Suprapubic skin (tissue), 4 donors: ENCODE data around the gene KRTAP5-3. TPM values are rescaled to one million over a fixed set of nuclear protein-coding genes. Genes with fewer than 3 reads are reported as not detected.

ENCODE experiments used
- DNase-seq, 2 donors: peaks; one replicate each; pipeline ENCODE4 v3.0.0-alpha.2; 2019; ENCODE audit warnings: low spot score in 2 of 2
- H3K27ac ChIP-seq: fragments of 200-600 bp; sonication (generic); one replicate; pipeline ENCODE4 v1.5.1; 2019
- H3K27me3 ChIP-seq: fragments of 200-600 bp; sonication (generic); one replicate; pipeline ENCODE4 v1.5.1; 2019
- H3K36me3 ChIP-seq: fragments of 200-600 bp; sonication (generic); one replicate; pipeline ENCODE4 v1.5.1; 2019
- H3K4me1 ChIP-seq: fragments of 200-600 bp; sonication (generic); one replicate; pipeline ENCODE4 v1.5.1; 2019
- H3K4me3 ChIP-seq: fragments of 200-600 bp; sonication (generic); one replicate; pipeline ENCODE4 v1.5.1; 2019; ENCODE audit warnings: mild to moderate bottlenecking
- H3K9me3 ChIP-seq: fragments of 200-600 bp; sonication (generic); one replicate; pipeline ENCODE4 v1.5.1; 2019
- CTCF ChIP-seq, 2 donors: fragments of 200-600 bp in 1 of 2; fragments of 450-650 bp in 1 of 2; sonication (generic) in 1 of 2; IDR thresholded peaks; one replicate each; pipeline ENCODE4 v1.5.1; 2016 to 2019; ENCODE audit warnings: antibody characterized with exemption in 2 of 2, mild to moderate bottlenecking in 1 of 2, moderate library complexity in 1 of 2
- EP300 ChIP-seq: sonication (generic); formaldehyde crosslinking; IDR thresholded peaks from one replicate; pipeline ENCODE4 v1.6.1; 2017; ENCODE audit warnings: antibody characterized with exemption
- POLR2A ChIP-seq, 2 donors: fragments of 450-650 bp; IDR thresholded peaks; one replicate each; pipeline ENCODE4 v1.6.1; 2017; ENCODE audit warnings: antibody characterized with exemption in 2 of 2, mild to moderate bottlenecking in 2 of 2, moderate library complexity in 2 of 2
- POLR2AphosphoS5 ChIP-seq, 3 donors: sonication (generic); formaldehyde crosslinking; IDR thresholded peaks; one replicate each; pipeline ENCODE4 v1.6.1; 2017; ENCODE audit warnings: antibody characterized with exemption in 3 of 3
- WGBS: methylation state at CpG from one replicate; pipeline ENCODE4 v1.1.5; 2018; 5-methylcytosine and 5-hydroxymethylcytosine counted together
- total RNA-seq, 4 donors: library from RNA; depleted of rRNA; stranded (reverse); fragments of >200 nt; gene quantifications; one replicate each; pipeline ENCODE4 v1.1.0, GENCODE V29; 2016

Gene KRTAP5-3
- total RNA-seq, 4 donors from 2014 or later, result 3.7 to 14.9 (median 4.4) TPM; not detected in 1

- Histone ChIP-seq H3K4me3 (no peak overlapping the region), H3K27me3 (peaks cover 30% of the 10 kb centered on the region), H3K9me3 (no peaks in the 10 kb centered on the region), H3K27ac (no peak overlapping the region), H3K36me3 (no peaks in the 10 kb centered on the region), H3K4me1 (peaks cover 12% of the 10 kb centered on the region)
- WGBS, result 85% methylated on average over 14 of the region's 14 CpGs
- peak in 1 of 2 donors; percentile 65 for DNase-seq
- no peak for TF ChIP-seq CTCF (IDR thresholded peaks at IDR 0.05)
- TF ChIP-seq EP300, result no peak
These were observed 45.5 kb upstream of the KRTAP5-3 start for GRCh38 chr11:1653541-1654387.

GRCh38 chr11:1652771-1653540 is 44.7 kb upstream of the KRTAP5-3 start:
- TF ChIP-seq CTCF (IDR thresholded peaks at IDR 0.05), result peak; percentile 96 to 97
- TF ChIP-seq POLR2AphosphoS5 (IDR thresholded peaks at IDR 0.05), result no peak
- TF ChIP-seq EP300, result no peak
- Histone ChIP-seq H3K27ac (no peak overlapping the region), H3K4me1 (peaks cover 12% of the 10 kb centered on the region), H3K9me3 (no peaks in the 10 kb centered on the region), H3K4me3 (no peak overlapping the region), H3K27me3 (peaks cover 30% of the 10 kb centered on the region), H3K36me3 (no peaks in the 10 kb centered on the region)
- DNase-seq, result peak; percentile 78 to 87
- 9% methylated on average over 19 of the region's 34 CpGs for WGBS

GRCh38 chr11:1652442-1652770 is 44.1 kb upstream of the KRTAP5-3 start:
- WGBS, result 52% methylated on average over 20 of the region's 20 CpGs
- Histone ChIP-seq H3K27me3 (peaks cover 30% of the 10 kb centered on the region), H3K4me1 (peaks cover 12% of the 10 kb centered on the region), H3K27ac (no peak overlapping the region), H3K4me3 (no peak overlapping the region), H3K9me3 (no peaks in the 10 kb centered on the region), H3K36me3 (no peaks in the 10 kb centered on the region)
- TF ChIP-seq CTCF (IDR thresholded peaks at IDR 0.05), result no peak
- TF ChIP-seq POLR2AphosphoS5 (IDR thresholded peaks at IDR 0.05), result no peak
- TF ChIP-seq POLR2A (IDR thresholded peaks at IDR 0.05), result no peak
- no peak for DNase-seq

GRCh38 chr11:1652026-1652425 is 43.8 kb upstream of the KRTAP5-3 start:
- peaks cover 30% of the 10 kb centered on the region for H3K27me3 ChIP-seq
- no peak overlapping the region for H3K27ac ChIP-seq
- no peak for TF ChIP-seq EP300
- TF ChIP-seq POLR2A (IDR thresholded peaks at IDR 0.05), result no peak
- no peak for TF ChIP-seq CTCF (IDR thresholded peaks at IDR 0.05)
- TF ChIP-seq POLR2AphosphoS5 (IDR thresholded peaks at IDR 0.05), result no peak
- 83% methylated on average over 15 of the region's 19 CpGs for WGBS
- peaks cover 12% of the 10 kb centered on the region for H3K4me1 ChIP-seq
- H3K4me3 ChIP-seq, result no peak overlapping the region
- H3K36me3 ChIP-seq, result no peaks in the 10 kb centered on the region
- DNase-seq, result peak; percentile 55 to 65
- no peaks in the 10 kb centered on the region for H3K9me3 ChIP-seq

GRCh38 chr11:1651411-1651980 is 43.2 kb upstream of the KRTAP5-3 start:
- Histone ChIP-seq H3K4me3 (no peak overlapping the region), H3K27ac (no peak overlapping the region), H3K27me3 (peaks cover 29% of the 10 kb centered on the region), H3K36me3 (no peaks in the 10 kb centered on the region), H3K9me3 (no peaks in the 10 kb centered on the region), H3K4me1 (peaks cover 12% of the 10 kb centered on the region)
- WGBS, result 89% methylated on average over 7 of the region's 7 CpGs
- TF ChIP-seq POLR2AphosphoS5 (IDR thresholded peaks at IDR 0.05) (no peak), EP300 (no peak), CTCF (IDR thresholded peaks at IDR 0.05) (no peak), POLR2A (IDR thresholded peaks at IDR 0.05) (no peak)
- DNase-seq, result peak in 1 of 2 donors; percentile 24
